DND-41 (cell line): ENCODE measurements around the gene ZKSCAN7.

Experiments
- ATAC-seq: fragments of 200-7000 bp; cut with Tn5 transposase; 3 replicates; pipeline ENCODE4 v1.9.1; 2021; ENCODE audit warnings: low read depth; ENCODE audit not compliant: insufficient read depth
- DNase-seq: peaks from one replicate; pipeline ENCODE4 v3.0.0-alpha.2; 2020
- H2AFZ ChIP-seq: 2 replicates; pipeline ENCODE4 v1.6.0; 2012; ENCODE audit warnings: low read depth, low read length
- H3K27ac ChIP-seq: 2 replicates; pipeline ENCODE4 v1.5.1; 2012; ENCODE audit warnings: low read length, inconsistent platforms
- H3K27me3 ChIP-seq: fragments of 200-600 bp; sonication (generic); 2 replicates; pipeline ENCODE4 v1.6.0; 2012; ENCODE audit warnings: low read length, mild to moderate bottlenecking, inconsistent platforms; ENCODE audit not compliant: insufficient read depth, poor library complexity
- H3K36me3 ChIP-seq: 2 replicates; pipeline ENCODE4 v1.5.1; 2012; ENCODE audit warnings: low read length, inconsistent platforms; ENCODE audit not compliant: insufficient read depth
- H3K4me1 ChIP-seq: 2 replicates; pipeline ENCODE4 v1.5.1; 2012; ENCODE audit warnings: mild to moderate bottlenecking, low read length; ENCODE audit not compliant: insufficient read depth
- H3K4me2 ChIP-seq: 2 replicates; pipeline ENCODE4 v1.6.0; 2012; ENCODE audit warnings: mild to moderate bottlenecking, moderate library complexity, low read length, inconsistent platforms; ENCODE audit not compliant: insufficient read depth
- H3K4me3 ChIP-seq, 2 experiments: fragments of 200-600 bp in 1 of 2; shearing (Covaris generic) in 1 of 2; 2 replicates each; pipeline ENCODE4 v1.5.1; 2012 to 2016; ENCODE audit warnings: inconsistent platforms in 2 of 2, low read length in 2 of 2, mild to moderate bottlenecking in 2 of 2, low read depth in 1 of 2, moderate library complexity in 1 of 2
- H3K79me2 ChIP-seq: 2 replicates; pipeline ENCODE4 v1.6.0; 2012; ENCODE audit warnings: low read length, inconsistent platforms; ENCODE audit not compliant: insufficient read depth
- H3K9ac ChIP-seq: 2 replicates; pipeline ENCODE4 v1.6.0; 2012; ENCODE audit warnings: low read depth, mild to moderate bottlenecking, inconsistent platforms, low read length, moderate library complexity
- H3K9me3 ChIP-seq: 2 replicates; pipeline ENCODE4 v1.5.1; 2012; ENCODE audit warnings: low read length, moderate library complexity, mild to moderate bottlenecking, inconsistent platforms; ENCODE audit not compliant: insufficient read depth, severe bottlenecking
- H4K20me1 ChIP-seq: 2 replicates; pipeline ENCODE4 v1.6.0; 2012; ENCODE audit warnings: low read length; ENCODE audit not compliant: insufficient read depth
- EZH2 ChIP-seq: IDR thresholded peaks from 3 replicates; pipeline ENCODE4 v1.6.1; 2012; ENCODE audit warnings: borderline replicate concordance, low read depth, mild to moderate bottlenecking, moderate library complexity, low read length, inconsistent platforms; ENCODE audit not compliant: severe bottlenecking
- TF ChIP-seq, protein P1 (sequence below): IDR thresholded peaks from 2 replicates; pipeline ENCODE4 v1.5.1; 2012; ENCODE audit warnings: borderline replicate concordance, low read length, moderate library complexity, mild to moderate bottlenecking; ENCODE audit not compliant: poor library complexity, severe bottlenecking; ENCODE audit errors: extremely low read depth

Gene ZKSCAN7

DNA sequence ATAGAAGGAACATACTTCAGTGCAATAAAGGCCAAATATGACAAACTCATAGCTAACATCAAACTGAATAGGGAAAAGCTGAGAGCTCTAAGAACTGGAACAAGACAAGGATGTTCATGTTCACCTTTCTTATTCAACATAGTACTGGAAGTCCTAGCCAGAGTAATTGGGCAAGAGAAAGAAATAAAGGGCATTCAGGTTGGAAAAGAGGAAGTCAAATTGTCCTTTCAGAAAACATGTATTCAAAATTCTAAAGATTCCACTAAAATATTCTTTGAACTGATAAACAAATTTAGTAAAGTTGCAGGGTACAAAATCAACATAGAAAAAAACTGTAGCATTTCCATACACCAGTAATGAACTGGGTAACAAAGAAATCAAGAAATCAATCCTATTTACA, 57.7 kb downstream of the ZKSCAN7 start:
- H3K4me1 ChIP-seq: no peaks in the 10 kb centered on the region
- H3K4me2 ChIP-seq: no peak overlapping the region
- H4K20me1 ChIP-seq: no peaks in the 10 kb centered on the region
- ATAC-seq (no peak), DNase-seq (no peak)
- no peak overlapping the region for H3K9ac ChIP-seq
- no peaks in the 10 kb centered on the region for H3K27me3 ChIP-seq
- H3K4me3 ChIP-seq: no peak overlapping the region
- no peaks in the 10 kb centered on the region for H3K36me3 ChIP-seq
- no peaks in the 10 kb centered on the region for H3K9me3 ChIP-seq
- no peak overlapping the region for H2AFZ ChIP-seq
- H3K27ac ChIP-seq: no peak overlapping the region
- H3K79me2 ChIP-seq: no peaks in the 10 kb centered on the region
- TF ChIP-seq, protein P1, sequence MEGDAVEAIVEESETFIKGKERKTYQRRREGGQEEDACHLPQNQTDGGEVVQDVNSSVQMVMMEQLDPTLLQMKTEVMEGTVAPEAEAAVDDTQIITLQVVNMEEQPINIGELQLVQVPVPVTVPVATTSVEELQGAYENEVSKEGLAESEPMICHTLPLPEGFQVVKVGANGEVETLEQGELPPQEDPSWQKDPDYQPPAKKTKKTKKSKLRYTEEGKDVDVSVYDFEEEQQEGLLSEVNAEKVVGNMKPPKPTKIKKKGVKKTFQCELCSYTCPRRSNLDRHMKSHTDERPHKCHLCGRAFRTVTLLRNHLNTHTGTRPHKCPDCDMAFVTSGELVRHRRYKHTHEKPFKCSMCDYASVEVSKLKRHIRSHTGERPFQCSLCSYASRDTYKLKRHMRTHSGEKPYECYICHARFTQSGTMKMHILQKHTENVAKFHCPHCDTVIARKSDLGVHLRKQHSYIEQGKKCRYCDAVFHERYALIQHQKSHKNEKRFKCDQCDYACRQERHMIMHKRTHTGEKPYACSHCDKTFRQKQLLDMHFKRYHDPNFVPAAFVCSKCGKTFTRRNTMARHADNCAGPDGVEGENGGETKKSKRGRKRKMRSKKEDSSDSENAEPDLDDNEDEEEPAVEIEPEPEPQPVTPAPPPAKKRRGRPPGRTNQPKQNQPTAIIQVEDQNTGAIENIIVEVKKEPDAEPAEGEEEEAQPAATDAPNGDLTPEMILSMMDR: no peak
- TF ChIP-seq EZH2: no peak
